Measurements from ENCODE around the gene ZNF805.

- TF ChIP-seq CTCF (conservative IDR thresholded peaks at IDR 0.05; ENCODE audit: low read depth, low read length), result no peak
- no peak for TF ChIP-seq EZH2phosphoT487 (IDR thresholded peaks at IDR 0.05; ENCODE audit: borderline replicate concordance, low read length)
- no peak for TF ChIP-seq EZH2 (IDR thresholded peaks at IDR 0.05; ENCODE audit: low read length, unreplicated experiment)
These were observed 8.7 kb upstream of the ZNF805 start for GRCh38 chr19:57231686-57232085.
